ENCODE results near the gene FARSB.

DNA sequence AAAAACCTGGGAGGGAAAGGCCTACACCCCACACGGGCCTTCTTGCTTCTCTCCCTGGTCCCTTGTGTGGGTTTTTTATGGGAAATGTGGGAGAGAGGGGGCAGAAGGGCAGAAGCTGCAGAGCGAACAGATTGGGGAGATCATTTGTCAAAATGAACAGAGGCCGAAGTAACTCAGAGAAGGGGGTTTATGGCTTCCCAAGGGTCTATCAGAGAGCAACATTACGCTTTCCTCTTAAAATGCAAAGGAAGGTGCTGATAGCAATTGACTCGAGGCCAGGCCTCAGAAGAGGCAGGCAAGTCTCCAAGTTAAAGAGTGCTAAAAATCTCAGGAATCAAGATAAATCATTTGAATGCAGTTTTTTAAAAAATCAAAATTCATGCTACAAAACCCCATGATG lies 130.1 kb downstream of the FARSB start:
- TF ChIP-seq EZH2 (IDR thresholded peaks at IDR 0.05; ENCODE audit: insufficient read depth, low read length) = no peak
- TF ChIP-seq, protein P1, sequence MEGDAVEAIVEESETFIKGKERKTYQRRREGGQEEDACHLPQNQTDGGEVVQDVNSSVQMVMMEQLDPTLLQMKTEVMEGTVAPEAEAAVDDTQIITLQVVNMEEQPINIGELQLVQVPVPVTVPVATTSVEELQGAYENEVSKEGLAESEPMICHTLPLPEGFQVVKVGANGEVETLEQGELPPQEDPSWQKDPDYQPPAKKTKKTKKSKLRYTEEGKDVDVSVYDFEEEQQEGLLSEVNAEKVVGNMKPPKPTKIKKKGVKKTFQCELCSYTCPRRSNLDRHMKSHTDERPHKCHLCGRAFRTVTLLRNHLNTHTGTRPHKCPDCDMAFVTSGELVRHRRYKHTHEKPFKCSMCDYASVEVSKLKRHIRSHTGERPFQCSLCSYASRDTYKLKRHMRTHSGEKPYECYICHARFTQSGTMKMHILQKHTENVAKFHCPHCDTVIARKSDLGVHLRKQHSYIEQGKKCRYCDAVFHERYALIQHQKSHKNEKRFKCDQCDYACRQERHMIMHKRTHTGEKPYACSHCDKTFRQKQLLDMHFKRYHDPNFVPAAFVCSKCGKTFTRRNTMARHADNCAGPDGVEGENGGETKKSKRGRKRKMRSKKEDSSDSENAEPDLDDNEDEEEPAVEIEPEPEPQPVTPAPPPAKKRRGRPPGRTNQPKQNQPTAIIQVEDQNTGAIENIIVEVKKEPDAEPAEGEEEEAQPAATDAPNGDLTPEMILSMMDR (IDR thresholded peaks at IDR 0.05; ENCODE audit: insufficient read depth, low read depth, low read length) = no peak
